ENCODE results near the gene C19orf18. TPM values are rescaled to one million over a fixed set of nuclear protein-coding genes. Genes with fewer than 3 reads are reported as not detected.
"Not testable (repeated sequence)": the region's sequence is repeated elsewhere in the genome, so short reads cannot be mapped to it uniquely, and the experiment has no call there.

The C19orf18 gene
- total RNA-seq, 4 donors from 2014 or later: 0.46 to 1.5 (median 0.96) TPM; not detected in 1

DNA sequence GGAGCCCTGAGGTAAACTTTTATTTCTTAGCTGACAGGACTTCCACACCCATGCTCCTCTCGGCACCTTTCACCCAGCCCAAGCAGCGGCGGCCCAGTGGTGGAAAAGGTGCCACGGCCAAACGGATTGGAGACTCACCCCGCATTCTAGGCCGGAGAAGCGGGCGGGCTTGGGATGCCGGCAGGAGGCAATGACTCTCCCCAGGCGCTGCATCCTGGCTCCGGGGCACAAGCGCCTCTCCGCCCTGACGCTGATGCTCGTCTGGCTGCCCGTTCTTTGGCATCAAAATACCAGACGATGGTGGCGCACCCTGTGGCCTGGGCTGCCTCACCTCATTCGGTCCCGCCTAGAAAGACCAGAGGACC, 34.9 kb upstream of the C19orf18 start:
- DNase-seq (ENCODE audit: low spot score): no peak
- TF ChIP-seq, protein P1, sequence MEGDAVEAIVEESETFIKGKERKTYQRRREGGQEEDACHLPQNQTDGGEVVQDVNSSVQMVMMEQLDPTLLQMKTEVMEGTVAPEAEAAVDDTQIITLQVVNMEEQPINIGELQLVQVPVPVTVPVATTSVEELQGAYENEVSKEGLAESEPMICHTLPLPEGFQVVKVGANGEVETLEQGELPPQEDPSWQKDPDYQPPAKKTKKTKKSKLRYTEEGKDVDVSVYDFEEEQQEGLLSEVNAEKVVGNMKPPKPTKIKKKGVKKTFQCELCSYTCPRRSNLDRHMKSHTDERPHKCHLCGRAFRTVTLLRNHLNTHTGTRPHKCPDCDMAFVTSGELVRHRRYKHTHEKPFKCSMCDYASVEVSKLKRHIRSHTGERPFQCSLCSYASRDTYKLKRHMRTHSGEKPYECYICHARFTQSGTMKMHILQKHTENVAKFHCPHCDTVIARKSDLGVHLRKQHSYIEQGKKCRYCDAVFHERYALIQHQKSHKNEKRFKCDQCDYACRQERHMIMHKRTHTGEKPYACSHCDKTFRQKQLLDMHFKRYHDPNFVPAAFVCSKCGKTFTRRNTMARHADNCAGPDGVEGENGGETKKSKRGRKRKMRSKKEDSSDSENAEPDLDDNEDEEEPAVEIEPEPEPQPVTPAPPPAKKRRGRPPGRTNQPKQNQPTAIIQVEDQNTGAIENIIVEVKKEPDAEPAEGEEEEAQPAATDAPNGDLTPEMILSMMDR (IDR thresholded peaks at IDR 0.05): no peak
- no peak for ATAC-seq (ENCODE audit: low FRiP score)

DNA sequence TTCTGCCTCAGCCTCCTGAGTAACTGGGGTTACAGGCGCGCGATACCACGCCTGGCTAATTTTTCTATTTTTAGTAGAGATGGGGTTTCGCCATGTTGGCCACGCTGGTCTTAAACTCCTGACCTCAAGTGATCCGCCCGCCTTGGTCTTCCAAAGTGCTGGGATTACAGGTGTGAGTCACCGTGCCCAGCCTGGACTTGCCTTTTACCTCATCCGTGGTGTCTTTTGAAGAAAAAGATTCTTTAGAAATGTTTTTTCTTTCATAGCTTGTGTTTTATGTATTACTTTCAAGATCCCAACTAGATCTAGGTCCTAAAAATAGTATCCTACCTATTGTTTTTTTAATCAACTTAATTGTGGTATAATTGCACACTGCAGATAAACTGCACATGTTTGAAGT, 34.5 kb upstream of the C19orf18 start:
- not testable (repeated sequence) for DNase-seq (ENCODE audit: low spot score); ATAC-seq (ENCODE audit: low FRiP score)

DNA sequence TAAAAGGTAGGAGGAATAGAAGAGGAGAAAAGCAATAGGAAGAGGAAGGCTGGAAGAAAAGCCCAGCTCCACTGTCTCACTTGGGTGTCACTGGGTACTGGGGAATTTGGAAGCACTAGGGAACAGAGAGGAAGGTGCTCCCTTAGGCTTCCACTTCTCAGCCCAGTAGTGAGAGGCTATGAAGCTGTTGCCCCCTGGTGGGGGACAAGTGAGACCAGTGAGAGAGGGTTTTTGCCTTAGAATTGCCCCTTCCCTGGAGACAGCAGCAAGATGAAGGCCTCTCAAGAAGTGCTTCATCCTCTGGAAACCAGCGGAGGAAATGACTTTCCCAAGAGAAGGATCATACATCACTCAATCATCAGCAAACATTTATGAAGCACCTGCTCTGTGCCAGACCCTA, 33.0 kb upstream of the C19orf18 start:
- ATAC-seq (ENCODE audit: low FRiP score) (no peak), DNase-seq (ENCODE audit: low spot score) (no peak)
- TF ChIP-seq, protein P1 (IDR thresholded peaks at IDR 0.05): no peak

DNA sequence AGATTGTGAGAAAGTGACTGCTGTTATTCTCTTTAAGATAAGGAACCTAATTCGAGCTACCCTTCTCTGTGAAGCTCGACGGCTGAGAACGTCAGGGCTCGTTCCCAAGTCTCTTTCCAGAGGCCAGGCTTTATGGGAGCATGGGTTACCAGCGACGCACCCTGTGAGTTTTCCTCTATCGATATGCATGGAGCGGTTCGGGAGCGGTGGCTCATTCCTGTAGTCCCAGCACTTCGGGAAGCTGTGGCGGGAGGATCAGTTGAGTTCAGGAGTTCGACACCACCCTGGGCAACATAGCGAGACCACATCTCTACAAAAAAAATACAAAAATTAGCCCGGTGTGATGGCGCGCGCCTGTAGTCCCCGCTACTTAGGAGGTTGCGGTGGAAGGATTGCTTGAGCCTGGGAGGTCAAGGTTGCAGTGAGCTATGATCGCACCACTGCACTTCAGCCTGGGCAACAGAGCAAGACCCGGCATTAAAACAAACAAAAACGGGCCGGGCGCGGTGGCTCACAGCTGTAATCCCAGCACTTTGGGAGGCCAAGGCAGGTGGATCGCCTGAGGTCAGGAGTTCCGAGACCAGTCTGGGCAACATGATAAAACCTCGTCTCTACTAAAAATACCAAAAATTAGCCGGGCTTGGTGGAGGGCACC, 29.0 kb upstream of the C19orf18 start:
- TF ChIP-seq, protein P1 (IDR thresholded peaks at IDR 0.05): no peak
- DNase-seq (ENCODE audit: low spot score) (no peak), ATAC-seq (ENCODE audit: low FRiP score) (no peak)

DNA sequence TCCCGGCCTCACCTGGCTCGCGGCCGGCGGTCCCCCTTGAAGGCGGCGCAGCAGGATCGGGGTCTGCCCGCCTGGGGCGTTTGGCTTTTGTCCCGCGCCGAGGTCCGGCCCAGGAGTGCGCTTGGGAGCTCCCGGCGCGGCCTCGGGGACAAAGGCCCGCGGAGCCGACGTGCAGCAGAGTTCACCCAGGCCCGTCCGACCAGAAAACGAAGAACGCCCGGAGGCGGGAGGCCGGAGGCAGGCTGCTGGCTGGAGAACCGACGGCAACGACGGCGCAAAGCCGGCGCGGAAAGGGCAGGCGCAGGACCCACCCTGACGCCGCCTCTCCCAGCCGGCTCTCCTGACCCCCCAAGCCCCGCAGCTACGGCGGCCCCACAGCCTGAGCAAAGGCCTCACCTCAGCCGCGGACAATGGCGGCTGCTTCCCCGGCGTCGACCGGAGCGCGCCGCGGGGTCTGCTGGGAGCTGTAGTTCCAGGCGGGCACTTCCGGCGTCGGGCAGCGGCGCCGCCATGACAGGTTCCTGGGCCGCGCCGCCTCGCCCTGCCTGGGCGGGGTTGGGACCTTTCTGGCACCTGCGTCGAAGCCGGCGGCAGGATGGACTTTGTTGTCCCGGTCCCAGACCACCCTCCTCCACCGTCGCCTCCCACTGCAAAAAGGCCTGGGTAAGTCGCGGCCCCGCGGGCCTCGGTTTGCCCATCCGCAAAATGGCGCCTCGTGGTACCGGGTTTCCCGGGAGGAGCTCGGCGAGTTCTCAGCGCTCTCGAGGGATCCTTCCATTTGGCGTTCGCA, 28.2 kb upstream of the C19orf18 start, which contains the start of gene ZNF606:
TSS of gene ZNF606 (minus strand) at position 437 of the 790 bp plus-strand sequence. CDS start 1,501 bp downstream, outside the sequence.
- peak; percentile 43 for DNase-seq (ENCODE audit: low spot score)
- peak; percentile 94 for ATAC-seq (ENCODE audit: low FRiP score)
- TF ChIP-seq, protein P1 (IDR thresholded peaks at IDR 0.05): no peak

DNA sequence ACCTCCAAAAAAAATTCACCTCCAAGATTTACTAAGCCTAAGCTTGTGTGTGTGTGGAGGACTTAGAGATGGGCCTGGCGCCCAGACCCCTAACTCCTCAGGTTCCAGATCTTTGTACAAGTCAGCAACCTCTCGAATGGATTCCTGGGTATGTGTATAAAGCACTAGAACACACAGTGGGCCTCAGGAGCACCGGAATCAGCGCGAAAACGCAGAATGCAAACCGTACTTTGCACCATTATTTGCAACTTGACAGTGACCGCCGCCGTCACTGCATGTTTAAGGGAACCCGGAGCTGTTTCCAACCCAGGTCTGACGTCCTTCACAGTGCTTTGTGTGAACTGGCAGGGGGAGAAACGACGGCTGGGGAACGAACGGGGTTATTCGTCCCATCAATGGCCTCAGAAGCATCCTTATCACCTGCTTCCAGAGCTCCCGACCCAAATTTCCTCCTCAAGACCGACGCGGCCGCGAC, 27.6 kb upstream of the C19orf18 start:
- TF ChIP-seq, protein P1 (IDR thresholded peaks at IDR 0.05): no peak
- DNase-seq (ENCODE audit: low spot score) (no peak), ATAC-seq (ENCODE audit: low FRiP score) (no peak)

DNA sequence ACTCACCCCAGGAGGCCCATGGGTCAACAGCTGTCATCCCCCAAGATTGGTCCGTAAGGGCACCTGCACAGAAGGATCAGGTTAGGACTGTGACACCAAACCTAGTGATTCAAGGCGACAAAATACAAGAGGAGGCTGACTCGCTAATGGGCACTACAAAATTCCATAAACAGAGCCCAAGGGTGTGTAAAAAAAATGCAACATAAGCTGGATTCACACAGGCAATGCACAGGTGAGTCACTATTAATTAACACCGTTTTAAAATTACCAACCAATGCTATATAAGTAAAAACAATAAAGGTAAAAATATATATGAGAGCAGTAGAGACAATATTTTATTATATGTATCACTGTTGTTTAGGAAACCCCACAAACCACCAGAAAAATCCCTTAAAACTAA, 26.3 kb upstream of the C19orf18 start:
- DNase-seq (ENCODE audit: low spot score): no peak
- no peak for ATAC-seq (ENCODE audit: low FRiP score)

More for the DNA sequence above, 26.3 kb upstream of the C19orf18 start:
- TF ChIP-seq, protein P1 (IDR thresholded peaks at IDR 0.05): no peak
